HG03135 (cell line): ENCODE results near the gene SSH2.
"Not testable (repeated sequence)": the region's sequence is repeated elsewhere in the genome, so short reads cannot be mapped to it uniquely, and the experiment has no call there.

Experiments used
- ATAC-seq: cut with Tn5 transposase; IDR thresholded peaks from one replicate; pipeline ENCODE4 v1.9.1; 2021; ENCODE audit warnings: mild to moderate bottlenecking, moderate library complexity; ENCODE audit not compliant: unreplicated experiment

The SSH2 gene

DNA sequence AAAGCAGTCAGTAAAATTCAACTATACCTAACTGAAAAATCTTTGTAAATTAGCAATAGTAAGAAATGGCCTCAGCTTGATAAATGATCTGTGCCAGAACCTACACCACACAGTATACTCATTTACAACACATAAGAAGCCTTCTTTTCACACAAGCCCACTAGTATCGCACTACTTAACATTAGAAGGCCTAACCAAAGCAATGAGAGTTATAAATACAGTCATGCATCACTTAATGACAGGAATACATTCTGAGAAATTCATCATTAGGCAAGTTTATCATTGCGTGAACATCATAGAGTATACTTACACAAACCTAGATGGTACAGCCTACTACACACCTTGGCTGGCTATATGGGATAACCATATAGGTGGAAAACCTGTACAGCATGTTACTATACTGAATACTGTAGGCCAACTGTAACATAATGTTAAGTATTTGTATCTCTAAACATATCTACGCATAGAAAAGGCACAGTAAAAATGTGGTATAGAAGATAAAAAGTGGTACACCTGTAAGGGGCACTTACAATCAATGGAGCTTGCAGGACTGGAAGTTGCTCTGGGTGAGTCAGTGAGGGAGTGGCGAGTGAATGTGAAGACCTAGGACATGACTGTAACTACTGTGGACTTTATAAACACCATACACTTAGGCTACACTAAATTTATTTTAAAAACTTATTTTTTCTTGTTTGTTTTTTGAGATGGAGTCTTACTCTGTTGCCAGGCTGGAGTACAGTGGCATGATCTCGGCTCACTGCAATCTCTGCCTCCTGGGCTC lies 180.8 kb downstream of the SSH2 start:
- ATAC-seq: no peak

DNA sequence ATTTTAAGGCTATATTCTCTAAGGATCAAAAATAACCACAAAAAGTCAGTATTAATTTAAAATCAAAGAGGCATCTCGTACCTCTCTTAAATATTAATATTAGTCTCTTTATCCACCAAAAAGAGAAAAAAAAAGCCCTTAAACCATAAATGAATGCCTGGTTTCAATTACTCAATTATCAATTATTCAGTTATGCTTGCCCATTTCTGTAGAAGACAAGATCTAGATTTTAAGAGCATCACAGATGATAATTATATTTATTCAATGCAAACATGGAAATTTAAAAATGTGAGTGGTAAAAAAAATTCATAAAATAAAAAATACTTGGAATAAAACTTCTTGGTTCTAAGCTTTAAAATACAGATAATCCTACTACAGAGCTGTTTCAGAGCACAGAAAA lies 181.6 kb downstream of the SSH2 start:
- no peak for ATAC-seq

DNA sequence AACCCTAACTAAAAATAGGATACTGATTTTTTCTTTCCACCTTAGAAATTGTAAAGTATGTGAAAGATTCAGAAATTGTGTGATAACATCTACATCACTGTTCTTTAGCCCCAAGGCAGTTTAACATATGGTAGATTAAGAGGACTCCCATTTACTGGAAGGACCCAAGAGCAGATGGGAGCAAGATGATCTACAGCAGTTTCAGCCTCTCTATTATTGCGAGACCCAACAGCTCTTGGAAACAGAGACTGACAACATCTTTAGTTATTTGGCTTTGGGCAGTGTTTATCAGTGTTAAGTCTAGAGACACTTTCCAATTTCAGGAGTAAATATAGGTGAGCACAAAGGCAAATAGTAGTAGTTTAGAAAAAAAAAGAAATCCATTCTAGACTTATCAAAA lies 182.4 kb downstream of the SSH2 start:
- ATAC-seq: no peak

DNA sequence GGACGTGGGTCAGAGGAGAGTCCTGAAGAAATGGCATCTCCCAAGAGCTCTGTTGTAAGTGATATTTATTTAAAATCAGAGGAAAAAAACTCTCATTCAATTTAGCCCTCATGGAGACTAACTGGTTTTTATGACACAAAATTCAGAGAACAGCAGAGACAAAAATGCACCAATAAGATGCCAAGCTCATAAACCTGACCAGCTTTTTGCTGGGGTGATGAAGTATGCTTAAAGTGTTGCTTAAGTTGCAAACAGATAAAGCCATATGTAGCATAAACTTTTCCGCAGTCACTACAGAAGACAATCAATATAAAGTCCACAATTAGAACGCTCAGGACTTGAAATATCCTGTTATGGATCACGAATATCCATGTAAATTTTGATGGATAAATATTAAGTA lies 183.4 kb downstream of the SSH2 start:
- no peak for ATAC-seq

DNA sequence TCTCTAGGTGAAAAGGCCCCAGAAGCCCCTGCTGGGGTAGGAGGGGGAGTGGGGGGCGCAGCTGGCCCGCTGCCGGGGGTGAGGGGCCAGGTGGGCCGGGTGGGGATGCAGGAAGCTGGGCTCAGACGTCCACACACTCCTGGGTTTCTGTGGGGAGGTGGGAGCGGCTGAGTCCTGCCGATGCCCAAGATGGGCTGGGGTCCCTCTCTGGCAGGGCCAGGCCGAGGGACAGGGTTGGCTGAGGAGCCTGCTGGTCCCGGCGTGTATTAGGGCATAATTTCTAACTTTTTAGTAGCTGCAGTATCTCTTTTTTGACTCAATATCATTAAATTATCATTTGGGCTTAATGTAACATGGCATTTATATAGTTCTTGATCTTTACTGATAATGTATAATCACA lies 185.9 kb downstream of the SSH2 start:
- ATAC-seq: no peak

DNA sequence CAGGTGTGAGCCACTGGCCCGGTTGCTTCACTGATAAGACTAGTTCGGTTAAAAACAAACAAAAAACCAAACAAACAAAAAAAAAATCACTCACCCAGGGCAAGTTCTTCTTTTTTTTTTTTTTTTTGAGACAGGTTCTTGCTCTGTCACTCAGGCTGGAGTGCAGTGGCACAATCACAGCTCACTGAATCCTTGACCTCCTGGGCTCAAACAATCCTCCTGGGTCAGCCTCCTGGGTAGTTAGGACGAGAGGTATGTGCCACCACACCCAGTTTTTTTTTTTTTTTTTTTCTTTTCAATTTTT lies 187.9 kb downstream of the SSH2 start:
- no peak for ATAC-seq

DNA sequence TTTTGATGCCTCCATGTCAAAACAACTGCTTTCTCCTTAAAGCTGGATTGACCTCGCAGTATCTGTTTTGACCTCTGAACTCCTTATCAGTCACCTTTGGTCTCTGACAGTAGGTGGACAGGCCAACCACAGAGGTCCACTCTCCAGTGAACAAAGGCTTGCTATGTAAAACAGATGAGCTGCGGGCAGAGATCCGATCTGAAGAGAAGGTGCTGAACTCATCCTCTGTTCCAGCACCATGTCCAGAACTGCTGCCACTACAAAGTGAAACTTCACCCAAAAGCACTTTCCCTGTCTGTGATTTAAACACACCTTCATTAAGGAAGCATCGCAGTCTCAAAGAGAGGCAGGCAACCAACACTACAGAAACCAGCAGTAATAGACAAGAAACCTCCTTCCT lies 190.0 kb downstream of the SSH2 start:
- no peak for ATAC-seq

DNA sequence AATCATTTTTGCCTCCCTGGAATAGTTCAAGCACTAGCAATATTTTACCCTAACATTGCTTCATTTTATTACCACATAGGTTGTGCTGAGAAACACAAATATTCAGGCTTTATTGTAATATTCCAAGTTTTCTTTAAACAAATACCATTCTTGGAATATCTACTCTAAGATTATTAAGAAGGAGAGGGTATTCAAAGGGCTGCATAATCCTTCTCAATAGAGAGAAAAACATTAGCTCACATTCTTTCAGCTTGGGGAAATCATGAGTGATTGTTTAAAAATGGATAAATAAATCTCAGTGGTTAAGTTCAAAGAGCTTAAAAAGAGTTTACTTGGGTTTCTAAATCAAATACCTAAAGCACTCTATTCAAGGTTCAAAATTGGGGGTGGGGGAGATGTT lies 195.4 kb downstream of the SSH2 start:
- no peak for ATAC-seq

DNA sequence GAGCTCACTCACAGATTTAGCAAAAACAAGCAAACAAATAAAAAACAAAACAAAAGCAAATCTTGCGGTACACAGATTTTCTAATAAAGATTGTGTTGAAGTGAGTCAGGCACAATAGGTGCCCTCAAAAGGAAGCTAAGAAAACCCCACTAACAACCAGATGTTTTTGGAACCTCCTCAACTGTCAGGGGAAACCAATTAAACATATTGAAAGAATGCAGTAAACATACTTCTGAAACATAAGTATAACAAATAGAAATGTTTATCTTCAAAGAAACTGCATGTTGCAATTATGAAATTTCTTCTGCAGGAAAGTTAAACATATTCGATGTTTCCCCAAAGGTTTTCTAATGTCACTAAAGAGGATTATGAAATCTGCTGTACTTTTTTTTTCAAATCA lies 196.9 kb downstream of the SSH2 start:
- ATAC-seq: no peak

DNA sequence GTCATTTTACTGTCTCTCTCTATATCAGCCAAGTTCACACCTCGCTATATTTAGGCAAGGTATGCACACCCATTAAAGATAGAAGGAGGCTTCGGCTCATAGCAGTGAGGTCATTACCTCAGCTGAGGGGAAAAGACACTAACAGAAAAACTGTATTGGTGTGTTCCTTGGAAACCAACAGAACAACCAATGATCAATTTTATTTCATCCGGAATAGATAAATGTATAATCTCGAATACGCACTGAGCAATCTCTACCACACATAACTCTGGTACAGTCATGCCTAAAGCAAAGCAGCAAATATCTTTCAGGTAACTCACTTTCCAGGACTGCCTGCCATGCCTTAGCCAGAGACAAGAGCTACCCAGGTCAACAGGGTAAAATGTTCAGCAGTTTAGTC lies 197.4 kb downstream of the SSH2 start:
- no peak for ATAC-seq

DNA sequence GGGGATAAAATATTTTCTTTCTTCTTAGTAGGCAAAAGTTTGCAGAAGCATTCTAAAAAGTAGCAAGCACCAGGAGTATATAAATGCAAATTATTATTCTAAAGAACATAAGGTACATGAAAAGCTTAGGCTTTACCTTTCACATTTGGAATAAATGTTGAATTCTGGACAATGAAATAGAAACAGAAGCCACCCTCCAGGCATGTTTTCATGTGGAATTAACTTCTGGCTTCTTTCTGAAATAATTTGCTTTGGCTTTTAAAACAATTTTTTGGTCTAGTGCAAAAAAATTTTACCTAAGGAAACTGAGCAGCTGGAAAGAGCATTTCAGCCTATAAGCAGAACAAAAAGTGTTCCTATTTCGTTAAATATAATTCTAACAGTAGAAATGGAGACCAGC lies 197.8 kb downstream of the SSH2 start:
- no peak for ATAC-seq

DNA sequence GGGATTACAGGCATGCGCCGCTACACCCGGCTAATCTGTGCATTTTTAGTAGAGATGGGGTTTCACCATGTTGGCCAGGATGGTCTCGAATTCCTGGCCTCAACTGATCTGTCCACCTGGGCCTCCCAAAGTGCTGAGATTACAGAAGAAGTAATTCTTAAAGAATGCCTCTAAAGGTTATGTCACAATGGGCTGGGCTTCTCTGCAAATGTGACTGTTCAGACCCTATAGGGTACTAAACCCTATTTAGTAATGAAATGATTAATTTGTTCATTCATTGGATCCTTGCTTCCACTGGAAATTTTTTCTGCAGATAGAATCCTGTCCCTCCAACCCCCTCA lies 198.5 kb downstream of the SSH2 start:
- no peak for ATAC-seq

DNA sequence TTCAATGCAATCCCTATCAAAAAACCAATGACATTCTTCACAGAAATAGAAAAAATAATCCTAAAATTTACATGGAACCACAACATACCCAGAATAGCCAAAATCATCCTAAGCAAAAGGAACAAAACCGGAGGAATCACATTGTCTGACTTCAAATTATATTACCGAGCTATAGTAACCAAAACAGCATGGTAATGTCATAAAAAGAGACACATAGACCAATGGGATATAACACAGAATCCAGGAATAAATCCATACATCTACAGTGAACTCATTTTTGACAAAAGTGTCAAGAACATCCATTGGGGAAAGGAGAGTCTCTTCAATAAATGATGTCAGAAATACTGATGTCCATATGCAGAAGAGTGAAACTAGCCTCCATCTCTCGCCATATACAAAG lies 201.5 kb downstream of the SSH2 start:
- no peak for ATAC-seq

DNA sequence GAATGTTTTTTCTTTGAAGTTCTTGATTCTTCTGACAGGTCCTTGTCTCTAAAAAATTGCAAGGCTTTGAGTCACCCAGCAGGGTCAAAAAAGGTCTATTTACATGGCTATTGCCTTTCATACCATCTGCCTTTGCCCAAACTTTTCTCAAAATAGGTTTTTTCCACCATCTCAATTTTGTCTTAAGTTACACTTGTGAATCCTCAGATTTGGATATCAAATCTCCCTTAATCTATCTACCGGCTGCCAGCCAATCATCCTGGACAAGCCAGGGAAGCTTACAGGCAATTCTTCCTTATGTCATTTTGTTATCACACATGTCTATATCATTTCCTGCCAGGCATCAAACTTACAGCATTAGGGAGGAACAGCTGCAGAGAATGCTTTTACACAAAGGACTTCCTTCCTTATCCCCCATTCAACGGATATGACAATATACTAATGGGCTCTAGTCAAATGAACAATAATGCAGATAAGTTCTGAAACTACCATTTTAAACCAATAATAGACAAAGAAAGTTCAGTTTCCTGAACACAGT lies 203.2 kb downstream of the SSH2 start:
- no peak for ATAC-seq

DNA sequence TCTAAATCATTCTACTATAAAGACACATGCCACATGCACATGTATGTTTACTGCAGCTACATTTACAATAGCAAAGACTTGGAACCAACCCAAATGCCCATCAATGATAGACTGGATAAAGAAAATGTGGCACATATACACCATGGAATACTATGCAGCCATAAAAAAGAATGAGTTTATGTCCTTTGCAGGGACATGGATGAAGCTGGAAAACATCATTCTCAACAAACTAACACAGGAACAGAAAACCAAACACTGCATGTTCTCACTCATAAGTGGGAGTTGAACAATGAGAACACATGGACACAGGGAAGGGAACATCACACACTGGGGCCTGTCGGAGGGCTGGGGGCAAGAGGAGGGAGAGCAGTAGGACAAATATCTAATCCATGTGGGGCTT lies 204.6 kb downstream of the SSH2 start:
- ATAC-seq: not testable (repeated sequence)

DNA sequence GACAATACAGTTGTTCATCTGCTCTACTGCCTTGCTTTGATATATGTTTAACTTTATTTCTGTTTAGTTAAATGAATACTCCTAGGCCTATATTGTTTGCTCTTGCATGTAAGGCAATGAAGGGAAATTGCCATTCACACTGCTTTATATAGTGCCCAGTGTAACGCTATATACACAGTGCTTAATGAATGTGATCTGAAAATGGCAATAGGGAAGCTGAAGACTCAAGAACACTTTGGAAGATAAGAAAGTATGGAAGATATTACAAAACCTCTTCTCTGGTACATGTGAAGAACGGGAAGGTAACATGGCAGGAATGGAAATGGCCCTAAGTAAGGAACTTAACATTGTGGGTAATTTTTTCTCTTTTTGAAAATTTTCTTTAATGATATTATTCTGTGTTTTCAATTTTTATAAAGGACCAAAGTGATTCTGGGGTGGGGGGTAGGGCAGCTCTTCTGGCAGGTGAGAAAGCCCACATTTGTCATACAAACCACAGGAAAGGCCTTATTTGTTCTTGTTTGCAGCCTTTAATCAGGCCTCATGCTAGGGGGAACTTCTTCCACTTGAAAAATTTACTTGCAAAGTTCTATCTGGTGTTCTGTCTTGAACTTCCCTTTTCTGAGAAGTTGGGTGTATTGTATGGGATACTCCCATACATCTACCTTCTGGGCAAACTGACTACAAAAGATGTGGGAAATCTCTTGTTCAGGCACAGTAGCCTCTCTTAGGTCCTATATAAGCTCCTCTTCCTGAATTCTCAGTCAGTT lies 206.6 kb downstream of the SSH2 start:
- ATAC-seq: no peak

DNA sequence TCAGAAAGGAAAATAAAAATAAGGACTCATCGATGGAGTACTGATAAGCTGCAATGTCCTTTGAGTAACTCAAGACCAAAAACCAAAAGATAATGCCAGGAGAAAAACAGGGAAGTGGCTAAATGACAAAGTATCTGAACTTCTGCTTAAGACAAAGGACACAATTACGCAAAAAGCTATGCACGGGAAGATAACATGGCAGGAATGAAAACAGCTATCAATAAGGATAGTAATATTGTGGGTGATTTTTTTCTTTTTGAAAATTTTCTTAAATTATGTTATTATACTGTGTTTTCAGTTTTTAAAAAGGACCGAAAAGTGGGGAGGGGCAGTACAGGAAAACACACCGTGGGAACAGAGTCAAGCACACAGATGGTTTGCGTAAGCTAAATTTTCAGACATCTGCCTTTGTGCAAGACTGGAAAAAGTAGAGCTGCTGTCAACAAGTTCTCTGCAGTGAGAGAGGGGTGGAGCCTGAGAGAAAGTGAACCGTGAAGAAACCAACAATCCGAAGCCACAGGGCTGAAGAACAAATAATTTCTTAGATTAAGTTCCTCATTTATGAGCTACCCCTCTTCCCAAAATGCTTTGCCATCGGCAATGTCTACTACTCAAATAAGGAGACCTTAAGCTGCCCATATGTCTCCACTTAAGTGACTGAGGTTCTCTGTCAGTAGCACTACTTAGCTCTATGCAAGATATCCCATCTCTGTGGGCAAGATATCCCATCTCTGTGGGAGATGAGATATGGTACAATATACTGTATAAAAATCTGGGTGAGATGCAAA lies 207.4 kb downstream of the SSH2 start:
- peak; percentile 61 for ATAC-seq

DNA sequence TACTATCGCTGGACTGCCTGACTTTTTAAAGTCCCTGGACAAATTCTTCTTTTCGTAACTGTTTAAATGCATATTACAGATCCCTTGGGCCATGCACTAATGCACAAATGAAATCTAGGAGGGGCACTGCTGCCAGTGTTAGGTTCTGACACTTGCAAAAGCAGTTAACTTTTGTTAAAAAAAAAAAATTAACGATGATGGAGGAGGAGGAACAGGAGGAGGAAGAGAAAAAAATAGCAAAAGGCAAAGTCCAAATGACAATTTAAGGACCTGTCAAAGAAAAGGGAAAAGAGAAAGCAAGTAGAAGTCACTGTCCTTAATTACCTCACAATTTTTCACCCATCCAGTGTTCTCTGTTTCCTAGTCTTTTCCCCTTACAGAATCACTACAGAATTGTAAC lies 209.5 kb downstream of the SSH2 start:
- no peak for ATAC-seq

DNA sequence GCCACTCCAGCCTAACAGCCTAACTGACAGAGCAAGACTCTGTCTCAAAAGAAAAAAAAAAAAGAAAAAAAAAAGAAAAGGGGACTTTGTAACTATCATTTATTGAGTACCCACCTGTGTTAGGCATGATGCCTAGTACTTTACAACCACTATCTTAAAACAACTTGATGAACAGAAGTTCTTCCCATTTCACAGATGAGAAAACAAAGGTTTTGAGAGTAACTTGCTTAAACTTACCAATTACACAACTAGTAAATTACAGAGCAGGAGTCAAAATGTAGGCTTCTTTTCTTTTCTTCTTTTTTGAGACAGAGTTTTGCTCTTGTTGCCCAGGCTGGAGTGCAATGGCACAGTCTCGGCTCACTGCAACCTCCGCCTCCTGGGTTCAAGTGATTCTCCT lies 210.6 kb downstream of the SSH2 start:
- ATAC-seq: no peak

DNA sequence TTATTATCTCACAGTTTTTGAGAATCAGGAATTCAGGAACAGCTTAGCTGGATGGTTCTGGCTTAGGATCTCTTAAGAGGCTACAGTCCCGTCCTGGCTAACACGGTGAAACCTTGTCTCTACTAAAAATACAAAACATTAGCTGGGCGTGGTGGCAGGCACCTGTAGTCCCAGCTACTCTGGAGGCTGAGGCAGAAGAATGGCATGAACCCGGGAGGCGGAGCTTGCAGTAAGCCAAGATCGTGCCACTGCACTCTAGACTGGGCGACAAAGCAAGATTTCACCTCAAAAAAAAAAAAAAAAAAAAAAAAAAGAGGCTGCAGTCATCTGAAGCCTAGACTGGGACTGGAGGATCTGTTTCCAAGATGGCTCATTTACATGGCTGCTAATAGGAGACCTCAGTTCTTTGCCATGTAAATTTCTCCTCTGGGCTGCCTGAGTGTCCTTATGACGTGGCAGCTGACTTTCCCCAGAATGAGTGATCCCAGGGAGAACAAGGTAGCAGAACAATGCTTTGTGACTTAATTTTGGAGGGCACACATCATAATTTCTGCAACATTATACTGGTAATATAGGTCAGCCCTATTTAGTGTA lies 211.5 kb downstream of the SSH2 start:
- ATAC-seq: no peak

DNA sequence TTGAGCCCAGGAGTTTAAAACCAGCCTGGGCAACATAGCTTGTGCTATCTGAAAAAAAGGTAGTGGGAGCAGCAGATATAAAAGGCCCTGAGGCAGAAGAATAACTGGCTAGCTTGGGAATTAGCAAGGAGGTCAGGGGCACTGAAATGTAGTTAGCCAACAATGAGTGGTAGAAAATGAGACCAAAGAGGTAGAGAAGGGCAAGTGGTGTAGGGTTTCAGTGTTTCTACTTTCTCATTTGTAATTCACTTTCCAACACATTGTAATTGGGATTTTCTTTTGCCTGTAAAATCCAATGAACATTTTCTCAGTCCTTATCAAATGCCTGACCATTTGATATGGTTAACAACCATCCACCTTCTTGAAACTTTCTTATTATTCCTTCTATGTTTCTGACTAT lies 212.2 kb downstream of the SSH2 start:
- ATAC-seq: no peak
